Activated T-cell treated with anti-CD3 and anti-CD28 coated beads, Interleukin-2, amount 50 U/mL, for 72 hours (primary cell): ENCODE data around the gene MAP4K3. TPM values are rescaled to one million over a fixed set of nuclear protein-coding genes. Genes with fewer than 3 reads are reported as not detected.

Source experiments
- ATAC-seq, 2 donors: fragments of 150-1000 bp; cut with Tn5 transposase; replicated peaks in 1 of 2; 2 replicates each; pipeline ENCODE4 v1.10.0; 2021; ENCODE audit warnings: moderate library complexity in 2 of 2, mild to moderate bottlenecking in 1 of 2
- DNase-seq, 2 donors: peaks; one replicate each; pipeline ENCODE4 v3.0.0; 2021 to 2022; ENCODE audit warnings: mixed read lengths in 1 of 2
- H3K27ac Mint-ChIP-seq: one replicate; pipeline ENCODE4 v1.8.0; 2022; ENCODE audit warnings: mild to moderate bottlenecking, moderate library complexity, mixed read lengths
- H3K27me3 Mint-ChIP-seq: one replicate; pipeline ENCODE4 v1.8.0; 2022; ENCODE audit warnings: low read depth, mixed read lengths
- H3K36me3 Mint-ChIP-seq, 2 donors: one replicate each; pipeline ENCODE4 v1.8.0; 2022; ENCODE audit warnings: mixed read lengths in 2 of 2, mild to moderate bottlenecking in 1 of 2; ENCODE audit not compliant: insufficient read depth in 2 of 2
- H3K4me1 Mint-ChIP-seq: one replicate; pipeline ENCODE4 v1.8.0; 2022; ENCODE audit warnings: low read depth, mixed read lengths
- H3K4me3 Mint-ChIP-seq, 2 donors: one replicate each; pipeline ENCODE4 v1.8.0; 2022; ENCODE audit warnings: mild to moderate bottlenecking in 2 of 2, mixed read lengths in 2 of 2, moderate library complexity in 2 of 2
- H3K9me3 Mint-ChIP-seq, 2 donors: one replicate each; pipeline ENCODE4 v1.8.0; 2022; ENCODE audit warnings: mixed read lengths in 2 of 2
- total RNA-seq, 2 donors: library from RNA; stranded (reverse); gene quantifications; one replicate each; pipeline ENCODE4 v1.2.3, GENCODE V29; 2022

MAP4K3 gene
- total RNA-seq, 2 donors from 2014 or later = 14.6 to 17.1 TPM

- H3K9me3 Mint-ChIP-seq = peaks cover 0 to 4% of the 10 kb centered on the region in 2 donors
- no peak overlapping the region for H3K4me3 Mint-ChIP-seq
- H3K27ac Mint-ChIP-seq = no peak overlapping the region
- H3K4me1 Mint-ChIP-seq = peaks cover 68% of the 10 kb centered on the region
- DNase-seq (no peak), ATAC-seq (no peak)
- H3K36me3 Mint-ChIP-seq = peaks cover 0 to 8% of the 10 kb centered on the region in 2 donors
- H3K27me3 Mint-ChIP-seq = no peaks in the 10 kb centered on the region
Measured at GRCh38 chr2:39221459-39221858, 215.6 kb downstream of the MAP4K3 start.

- Mint-ChIP-seq H3K36me3 (peaks cover 0 to 8% of the 10 kb centered on the region in 2 donors), H3K4me1 (peaks cover 68% of the 10 kb centered on the region), H3K4me3 (peak overlapping the region in 1 of 2 donors; percentile 36), H3K27me3 (no peaks in the 10 kb centered on the region), H3K9me3 (peaks cover 0 to 4% of the 10 kb centered on the region in 2 donors), H3K27ac (no peak overlapping the region)
- no peak for ATAC-seq
- no peak for DNase-seq
Measured at GRCh38 chr2:39220136-39220535, 216.9 kb downstream of the MAP4K3 start.

GRCh38 chr2:39218391-39218790 is 218.7 kb downstream of the MAP4K3 start:
- ATAC-seq (peak; percentile 14 to 18), DNase-seq (peak; percentile 51 to 58)
- peak overlapping the region; percentile 51 to 70 for H3K4me3 Mint-ChIP-seq

GRCh38 chr2:39217192-39217550 is 219.9 kb downstream of the MAP4K3 start:
- no peak for DNase-seq
- Mint-ChIP-seq H3K9me3 (peaks cover 0 to 4% of the 10 kb centered on the region in 2 donors), H3K27ac (peak overlapping the region; percentile 55), H3K4me3 (peak overlapping the region; percentile 51 to 77), H3K36me3 (peaks cover 0 to 11% of the 10 kb centered on the region in 2 donors), H3K4me1 (peaks cover 79% of the 10 kb centered on the region), H3K27me3 (no peaks in the 10 kb centered on the region)
- peak; percentile 87 to 91 for ATAC-seq

More at GRCh38 chr2:39218391-39218790, 218.7 kb downstream of the MAP4K3 start:
- Mint-ChIP-seq H3K27me3 (no peaks in the 10 kb centered on the region), H3K27ac (peak overlapping the region; percentile 90), H3K4me1 (peaks cover 73% of the 10 kb centered on the region), H3K9me3 (peaks cover 0 to 4% of the 10 kb centered on the region in 2 donors), H3K36me3 (peaks cover 0 to 9% of the 10 kb centered on the region in 2 donors)

GRCh38 chr2:39216346-39217191 is 220.5 kb downstream of the MAP4K3 start:
- Mint-ChIP-seq H3K4me3 (peak overlapping the region; percentile 51 to 77), H3K9me3 (peaks cover 0 to under 1% of the 10 kb centered on the region in 2 donors), H3K36me3 (peaks cover 0 to 7% of the 10 kb centered on the region in 2 donors), H3K27me3 (no peaks in the 10 kb centered on the region), H3K4me1 (peaks cover 81% of the 10 kb centered on the region), H3K27ac (peak overlapping the region; percentile 55)
- ATAC-seq = peak; percentile 79 to 84
- peak; percentile 79 to 85 for DNase-seq

- Mint-ChIP-seq H3K27ac (peak overlapping the region; percentile 55), H3K36me3 (peaks cover 0 to 7% of the 10 kb centered on the region in 2 donors), H3K4me1 (peaks cover 86% of the 10 kb centered on the region), H3K27me3 (no peaks in the 10 kb centered on the region), H3K4me3 (peak overlapping the region in 1 of 2 donors; percentile 51), H3K9me3 (peaks cover 0 to 1% of the 10 kb centered on the region in 2 donors)
- ATAC-seq (peak; percentile 17 to 33), DNase-seq (peak in 1 of 2 donors; percentile 21)
Measured at GRCh38 chr2:39215545-39215944, 221.5 kb downstream of the MAP4K3 start.

GRCh38 chr2:39213015-39213414 is 224.1 kb downstream of the MAP4K3 start:
- Mint-ChIP-seq H3K4me1 (peaks cover 65% of the 10 kb centered on the region), H3K36me3 (peaks cover 0 to 5% of the 10 kb centered on the region in 2 donors), H3K9me3 (peaks cover 0 to 1% of the 10 kb centered on the region in 2 donors), H3K27ac (no peak overlapping the region), H3K27me3 (no peaks in the 10 kb centered on the region), H3K4me3 (peak overlapping the region in 1 of 2 donors; percentile 10)
- no peak for DNase-seq
- no peak for ATAC-seq

GRCh38 chr2:39210846-39211245 is 226.2 kb downstream of the MAP4K3 start:
- peak overlapping the region in 1 of 2 donors; percentile 3 for H3K4me3 Mint-ChIP-seq
- H3K4me1 Mint-ChIP-seq = peaks cover 44% of the 10 kb centered on the region

GRCh38 chr2:39203382-39203781 is 233.7 kb downstream of the MAP4K3 start:
- ATAC-seq = no peak
- DNase-seq = no peak
- Mint-ChIP-seq H3K4me3 (no peak overlapping the region), H3K27ac (no peak overlapping the region), H3K9me3 (peaks cover 8 to 10% of the 10 kb centered on the region in 2 donors), H3K27me3 (no peaks in the 10 kb centered on the region), H3K36me3 (peaks cover 6 to 17% of the 10 kb centered on the region in 2 donors), H3K4me1 (peaks cover 21% of the 10 kb centered on the region)

More at GRCh38 chr2:39210846-39211245, 226.2 kb downstream of the MAP4K3 start:
- Mint-ChIP-seq H3K27ac (no peak overlapping the region), H3K27me3 (no peaks in the 10 kb centered on the region), H3K36me3 (peaks cover 0 to 5% of the 10 kb centered on the region in 2 donors), H3K9me3 (peaks cover 0 to 1% of the 10 kb centered on the region in 2 donors)
- DNase-seq (no peak), ATAC-seq (no peak)

GRCh38 chr2:39202639-39203369 is 234.3 kb downstream of the MAP4K3 start:
- Mint-ChIP-seq H3K9me3 (peaks cover 10% of the 10 kb centered on the region in 2 donors), H3K27ac (no peak overlapping the region), H3K36me3 (peaks cover 8 to 17% of the 10 kb centered on the region in 2 donors), H3K4me1 (peaks cover 21% of the 10 kb centered on the region), H3K27me3 (no peaks in the 10 kb centered on the region), H3K4me3 (peak overlapping the region in 1 of 2 donors; percentile 53)
- ATAC-seq = peak; percentile 76 to 78
- DNase-seq = no peak
